ENCODE data around the gene ALDH3A1. TPM values are rescaled to one million over a fixed set of nuclear protein-coding genes. Genes with fewer than 3 reads are reported as not detected.
A peak's percentile ranks its signal among the peaks of the same experiment; 100 is the strongest.

Gene ALDH3A1
- total RNA-seq, 1 experiment from 2014 or later: 0.39 TPM

DNA sequence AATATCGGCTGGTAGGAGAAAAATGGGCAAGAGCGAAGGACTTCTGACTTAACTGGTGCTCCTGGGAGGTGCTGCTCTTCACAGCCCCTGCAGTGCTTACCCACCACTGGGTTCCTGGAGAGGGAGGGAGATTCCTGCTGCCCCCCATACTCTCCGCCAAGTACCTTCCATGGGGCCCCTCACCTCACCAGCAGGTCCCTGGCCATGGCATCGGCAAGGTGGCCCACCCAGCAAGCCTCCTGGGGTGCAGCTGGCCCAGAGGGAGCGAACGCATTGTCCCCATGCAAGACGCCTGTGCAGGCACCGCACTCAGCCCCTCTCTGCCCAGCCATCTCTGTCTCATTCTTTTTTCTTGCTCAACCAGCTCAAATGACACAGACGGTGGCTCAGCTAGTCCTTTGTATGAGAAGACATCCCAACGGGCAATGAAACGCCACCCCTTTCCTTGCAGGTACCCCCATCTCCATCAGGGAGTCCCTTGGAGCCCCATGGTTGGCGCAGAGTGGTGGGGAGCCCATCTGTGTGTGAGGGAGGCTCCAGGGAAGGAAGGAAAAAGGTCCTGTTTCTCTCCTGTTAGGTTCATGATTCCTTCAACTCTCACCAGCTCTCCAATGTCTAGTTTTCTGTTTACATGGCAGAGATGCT is 9.6 kb upstream of the ALDH3A1 start:
- Mint-ChIP-seq H3K36me3 (ENCODE audit: insufficient read depth in 1 of 3, low read depth in 3 of 3) (no peaks in the 10 kb centered on the region), H3K4me1 (peaks cover 8 to 14% of the 10 kb centered on the region in 2 experiments), H3K27ac (no peak overlapping the region), H3K27me3 (ENCODE audit: low read depth) (peaks cover 14% of the 10 kb centered on the region), H3K9me3 (no peaks in the 10 kb centered on the region; a peak in 1 of 5 replicates), H3K4me3 (no peak overlapping the region)
- H3K23me2 ChIP-seq (ENCODE audit: insufficient read length, low read depth, low read length, poor library complexity, severe bottlenecking): no peaks in the 10 kb centered on the region
- no peak overlapping the region for H2AK5ac ChIP-seq (ENCODE audit: insufficient read length, low read length)
- peak; percentile 23 for DNase-seq
- no peak overlapping the region for H3K27ac ChIP-seq (ENCODE audit: insufficient read length, low read depth, low read length)
- H3T11ph ChIP-seq (ENCODE audit: low read length): no peak overlapping the region
- H3K18ac ChIP-seq (ENCODE audit: insufficient read length, low read depth, low read length): no peak overlapping the region
- H2AFZ ChIP-seq (ENCODE audit: low read length): no peak overlapping the region
- no peak overlapping the region for H3K4me2 ChIP-seq (ENCODE audit: insufficient read depth, insufficient read length, low read length)
- no peaks in the 10 kb centered on the region for H3K79me2 ChIP-seq (ENCODE audit: insufficient read depth, low read length)
- no peaks in the 10 kb centered on the region for H3K27me3 ChIP-seq (ENCODE audit: insufficient read depth, low read length)
- H2BK5ac ChIP-seq (ENCODE audit: insufficient read length, low read length): no peak overlapping the region
- WGBS (ENCODE audit: extremely low coverage, insufficient read length, low lambda C conversion rate): no CpG with 5 or more reads among the region's 12 CpGs
- H3K9ac ChIP-seq (ENCODE audit: extremely low read depth, insufficient read length, low read length): no peak overlapping the region
- H3K56ac ChIP-seq (ENCODE audit: insufficient read length, low read depth, low read length): no peak overlapping the region
- no peak overlapping the region for H4K5ac ChIP-seq (ENCODE audit: insufficient read length, low read depth, low read length)
- H3K14ac ChIP-seq (ENCODE audit: insufficient read depth, low read length): no peak overlapping the region
- H3K79me1 ChIP-seq (ENCODE audit: insufficient read depth, low read depth, low read length, poor library complexity, severe bottlenecking): no peaks in the 10 kb centered on the region
- H2BK15ac ChIP-seq (ENCODE audit: low read depth, low read length): no peak overlapping the region
- H4K20me1 ChIP-seq (ENCODE audit: control insufficient read depth, insufficient read depth, insufficient read length): no peaks in the 10 kb centered on the region
- H4K8ac ChIP-seq (replicated peaks; ENCODE audit: insufficient read length, low read depth, low read length): no peak overlapping the region
- H2BK120ac ChIP-seq (ENCODE audit: low read depth, low read length, poor library complexity, severe bottlenecking): no peak overlapping the region
- H2BK20ac ChIP-seq (ENCODE audit: low read depth, low read length, poor library complexity, severe bottlenecking): no peak overlapping the region
- TF ChIP-seq, protein P1, sequence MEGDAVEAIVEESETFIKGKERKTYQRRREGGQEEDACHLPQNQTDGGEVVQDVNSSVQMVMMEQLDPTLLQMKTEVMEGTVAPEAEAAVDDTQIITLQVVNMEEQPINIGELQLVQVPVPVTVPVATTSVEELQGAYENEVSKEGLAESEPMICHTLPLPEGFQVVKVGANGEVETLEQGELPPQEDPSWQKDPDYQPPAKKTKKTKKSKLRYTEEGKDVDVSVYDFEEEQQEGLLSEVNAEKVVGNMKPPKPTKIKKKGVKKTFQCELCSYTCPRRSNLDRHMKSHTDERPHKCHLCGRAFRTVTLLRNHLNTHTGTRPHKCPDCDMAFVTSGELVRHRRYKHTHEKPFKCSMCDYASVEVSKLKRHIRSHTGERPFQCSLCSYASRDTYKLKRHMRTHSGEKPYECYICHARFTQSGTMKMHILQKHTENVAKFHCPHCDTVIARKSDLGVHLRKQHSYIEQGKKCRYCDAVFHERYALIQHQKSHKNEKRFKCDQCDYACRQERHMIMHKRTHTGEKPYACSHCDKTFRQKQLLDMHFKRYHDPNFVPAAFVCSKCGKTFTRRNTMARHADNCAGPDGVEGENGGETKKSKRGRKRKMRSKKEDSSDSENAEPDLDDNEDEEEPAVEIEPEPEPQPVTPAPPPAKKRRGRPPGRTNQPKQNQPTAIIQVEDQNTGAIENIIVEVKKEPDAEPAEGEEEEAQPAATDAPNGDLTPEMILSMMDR (conservative IDR thresholded peaks at IDR 0.05): no peak
- no peak overlapping the region for H4K91ac ChIP-seq (ENCODE audit: insufficient read length, low read depth, low read length)
- H3K4me1 ChIP-seq (ENCODE audit: insufficient read depth, low read length): no peaks in the 10 kb centered on the region
- no peaks in the 10 kb centered on the region for H3K9me3 ChIP-seq (ENCODE audit: control insufficient read depth, low read depth, low read length)
- H2BK12ac ChIP-seq (ENCODE audit: insufficient read length, low read depth, low read length): no peak overlapping the region
- no peak overlapping the region for H3K4ac ChIP-seq (ENCODE audit: low read depth, low read length)
- H3K23ac ChIP-seq (ENCODE audit: insufficient read length, low read depth, low read length): no peak overlapping the region
